Tibial nerve (tissue), 4 donors: Measurements from ENCODE around the gene KCNT2.

Experiments
- CTCF ChIP-seq, 5 experiments: fragments of 200-600 bp in 3 of 5; fragments of 450-650 bp in 2 of 5; sonication (generic) in 3 of 5; IDR thresholded peaks; one replicate each; pipeline ENCODE4 v1.5.1; 2016 to 2019; ENCODE audit warnings: antibody characterized with exemption in 5 of 5, mild to moderate bottlenecking in 3 of 5, moderate library complexity in 2 of 5
- EP300 ChIP-seq, 2 donors: sonication (generic); formaldehyde crosslinking; IDR thresholded peaks; one replicate each; pipeline ENCODE4 v1.6.1; 2017; ENCODE audit warnings: antibody characterized with exemption in 2 of 2, mild to moderate bottlenecking in 1 of 2
- POLR2A ChIP-seq, 2 donors: fragments of 450-650 bp; IDR thresholded peaks; one replicate each; pipeline ENCODE4 v1.6.1; 2017; ENCODE audit warnings: antibody characterized with exemption in 2 of 2, mild to moderate bottlenecking in 2 of 2, moderate library complexity in 2 of 2

- no peak for TF ChIP-seq CTCF (IDR thresholded peaks at IDR 0.05)
- TF ChIP-seq POLR2A (IDR thresholded peaks at IDR 0.05) = no peak
- TF ChIP-seq EP300 (IDR thresholded peaks at IDR 0.05) = no peak
These were observed 80.3 kb downstream of the KCNT2 start for GRCh38 chr1:196527919-196528318.
